Stimulated activated CD8-positive, alpha-beta memory T cell treated with anti-CD3 and anti-CD28 coated beads, Interleukin-15, amount 100 ng/mL, for 48 hours (primary cell): Measurements from ENCODE around the gene NFATC2.

Experiments used
- DNase-seq, 2 donors: peaks; one replicate each; pipeline ENCODE4 v3.0.0-alpha.2; 2020; ENCODE audit warnings: low read depth in 2 of 2

Gene NFATC2

GRCh38 chr20:51430198-51430950, 112.1 kb downstream of the NFATC2 start:
- DNase-seq = no peak

DNA sequence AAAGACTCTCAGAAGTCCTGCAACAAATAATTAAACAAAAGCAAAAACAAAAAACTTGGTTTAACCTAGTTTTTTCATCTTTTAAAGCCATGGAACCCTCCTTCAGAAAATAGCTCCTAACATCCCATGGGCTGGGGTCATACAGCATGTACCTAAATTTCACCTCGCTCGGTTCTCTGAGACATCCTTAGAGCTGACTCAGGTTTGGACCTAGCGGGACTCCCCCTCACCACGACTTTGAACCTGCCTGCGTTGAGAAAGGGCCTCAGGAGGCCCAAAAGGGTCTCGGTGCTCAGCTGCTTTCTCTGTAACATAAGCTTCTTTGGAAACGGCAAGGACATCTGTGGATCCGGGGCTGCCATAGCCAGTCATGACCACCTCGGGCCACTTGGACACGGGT, 112.8 kb downstream of the NFATC2 start:
- DNase-seq = no peak

- no peak for DNase-seq
Observed at GRCh38 chr20:51429144-51429482, 113.4 kb downstream of the NFATC2 start.

- no peak for DNase-seq
Observed at GRCh38 chr20:51428401-51429143, 113.9 kb downstream of the NFATC2 start.

DNA sequence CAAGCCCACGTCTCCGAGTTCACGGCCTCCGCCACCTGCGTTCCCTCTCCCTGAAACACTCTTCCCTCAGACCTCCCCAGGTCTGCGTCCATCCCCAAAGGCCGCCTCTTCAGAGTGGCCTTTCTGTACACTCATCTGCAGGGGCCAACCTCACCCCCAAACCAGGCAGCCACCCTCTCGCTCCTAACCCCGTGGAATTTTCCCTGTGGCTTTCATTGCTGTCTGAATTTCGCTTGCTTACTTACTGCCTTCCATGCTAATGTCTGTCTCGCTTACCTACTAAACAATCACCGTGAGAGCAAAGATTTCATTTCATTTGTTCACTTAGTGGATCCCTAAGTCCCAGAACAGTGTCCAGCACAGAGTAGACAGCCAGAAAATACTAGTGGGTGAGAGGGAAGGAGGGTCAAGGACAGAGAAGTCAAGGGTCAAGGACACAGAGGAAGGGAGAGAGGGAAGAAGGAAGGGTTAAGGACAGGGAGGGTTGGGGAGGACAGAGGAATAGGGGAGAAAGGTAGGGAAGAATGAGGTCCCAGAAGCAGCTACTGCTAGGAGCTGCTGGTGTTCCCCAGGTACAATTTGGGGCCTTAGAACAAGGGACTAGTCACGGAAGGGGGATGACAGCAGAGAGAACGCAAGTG, 114.7 kb downstream of the NFATC2 start:
- no peak for DNase-seq

DNA sequence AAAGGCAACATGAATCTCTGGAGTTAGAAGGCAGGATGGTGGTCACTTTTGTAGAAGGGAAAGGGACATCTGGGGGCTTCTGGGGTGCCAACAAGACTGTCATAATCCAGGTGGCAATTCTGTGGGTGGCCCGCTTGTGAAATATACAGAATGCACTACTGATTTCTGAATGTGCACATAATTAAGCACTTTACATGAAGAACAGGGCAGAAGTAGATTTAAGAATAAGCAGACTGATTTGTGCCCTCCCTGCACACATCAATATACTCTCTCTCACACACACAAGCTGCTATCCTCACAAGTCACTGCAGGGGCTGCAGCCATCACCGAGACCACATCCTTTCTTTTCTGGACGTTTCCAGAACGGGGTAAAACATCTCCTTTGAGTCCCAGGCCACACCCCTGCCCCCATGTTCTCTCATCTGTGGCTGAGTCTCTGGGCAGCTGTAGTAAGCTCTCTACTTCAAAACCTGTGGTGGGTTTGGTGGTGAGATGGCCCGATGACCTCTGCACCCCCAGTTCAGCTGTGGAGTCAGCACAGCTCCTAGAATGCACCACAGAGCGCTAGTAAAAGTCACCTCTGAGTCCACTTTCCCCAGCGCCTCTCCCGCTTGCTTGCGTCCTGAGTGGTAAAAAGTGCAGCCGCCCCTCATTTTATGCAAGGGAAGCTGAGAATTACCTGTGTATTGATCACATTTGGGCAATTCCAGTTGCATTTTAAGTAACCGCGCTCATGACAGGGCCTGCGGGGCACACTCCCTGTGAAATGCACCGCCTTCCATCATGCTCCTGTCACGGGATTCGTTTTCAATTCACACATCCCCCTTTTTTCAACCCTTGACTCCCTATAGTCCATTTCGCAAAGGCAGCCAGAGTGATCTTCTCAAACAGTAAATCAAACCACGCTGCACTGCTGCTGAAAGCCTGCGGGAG, 115.5 kb downstream of the NFATC2 start:
- no peak for DNase-seq

DNA sequence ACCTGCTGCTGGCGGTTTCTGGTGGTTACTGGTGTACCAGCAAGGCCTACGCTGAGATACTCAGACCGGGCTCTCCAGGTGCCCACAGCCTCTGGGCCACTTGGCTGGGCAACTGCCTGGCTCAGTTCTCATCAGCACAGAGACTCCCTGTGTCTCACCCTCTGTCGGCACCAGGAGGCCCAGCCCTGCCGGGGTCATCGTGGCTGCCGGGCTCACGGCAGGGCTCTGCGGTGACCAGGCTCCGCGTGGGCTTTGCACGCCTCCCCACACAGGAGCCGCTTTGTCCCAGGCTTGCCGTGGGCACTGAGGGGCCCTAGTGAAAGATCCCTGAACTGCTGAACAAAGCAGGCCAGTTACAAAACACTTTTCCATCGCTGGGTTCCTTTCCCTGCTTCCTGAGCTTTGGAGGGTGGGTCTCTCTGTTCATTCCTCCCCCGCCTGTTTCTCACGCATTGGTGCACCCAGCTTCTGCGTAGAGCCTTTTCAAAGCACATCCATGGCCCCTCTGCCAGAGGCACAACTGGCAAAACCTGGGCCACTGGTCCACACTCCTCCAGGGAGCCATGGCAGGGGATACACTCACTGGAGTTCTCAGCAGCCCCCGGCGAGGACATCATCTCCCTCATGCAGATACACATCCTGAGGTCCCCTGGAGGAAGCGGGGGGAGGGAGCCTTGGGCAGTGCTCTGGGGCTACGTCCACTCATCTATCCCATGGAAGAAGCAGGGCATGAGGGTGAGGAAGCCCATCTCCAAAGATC, 117.0 kb downstream of the NFATC2 start:
- no peak for DNase-seq

- no peak for DNase-seq
Observed at GRCh38 chr20:51424270-51425117, 118.0 kb downstream of the NFATC2 start.

DNA sequence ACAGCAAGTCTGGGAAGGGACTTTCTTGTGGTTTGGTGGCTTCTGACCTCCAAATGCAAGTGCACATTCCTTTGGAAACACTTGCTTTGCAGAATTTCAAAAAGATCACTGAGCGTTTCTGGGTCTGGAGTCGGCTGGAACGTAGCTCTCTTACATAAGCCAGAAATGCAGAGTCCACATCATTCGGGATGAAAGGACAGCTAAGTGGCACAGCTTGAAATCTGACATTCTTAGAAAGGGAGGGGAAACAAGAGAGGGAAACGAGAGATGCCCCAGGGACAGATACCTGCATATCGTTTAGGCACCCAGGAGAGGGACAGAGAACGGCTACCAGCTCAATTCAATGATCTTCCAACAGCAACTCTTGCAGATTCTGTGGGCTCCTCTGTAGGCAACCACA, 118.7 kb downstream of the NFATC2 start:
- no peak for DNase-seq

GRCh38 chr20:51423290-51423667, 119.2 kb downstream of the NFATC2 start:
- DNase-seq = no peak

- DNase-seq = no peak
Observed at GRCh38 chr20:51422514-51423289, 119.8 kb downstream of the NFATC2 start.

- no peak for DNase-seq
Observed at GRCh38 chr20:51420805-51421204, 121.7 kb downstream of the NFATC2 start.

DNA sequence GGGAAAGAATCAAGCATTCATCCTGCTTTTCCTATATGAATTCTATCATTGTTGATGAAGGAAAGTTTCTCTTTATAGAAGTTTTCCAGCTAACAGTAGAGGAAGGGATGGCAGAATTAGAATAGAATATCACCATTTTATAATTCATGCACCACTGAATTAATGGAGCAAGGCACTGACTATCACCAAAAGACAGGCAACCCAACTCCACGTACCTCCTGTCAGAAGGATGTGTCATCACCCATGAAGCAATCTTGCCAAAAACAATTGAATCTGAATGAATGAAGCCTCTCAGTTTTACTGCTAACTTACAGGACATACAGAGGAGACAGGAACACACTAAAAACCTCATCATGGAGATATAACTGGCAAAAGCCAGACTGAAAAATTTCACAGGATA, 122.4 kb downstream of the NFATC2 start:
- DNase-seq = no peak

GRCh38 chr20:51419646-51420045, 122.9 kb downstream of the NFATC2 start:
- DNase-seq = no peak

DNA sequence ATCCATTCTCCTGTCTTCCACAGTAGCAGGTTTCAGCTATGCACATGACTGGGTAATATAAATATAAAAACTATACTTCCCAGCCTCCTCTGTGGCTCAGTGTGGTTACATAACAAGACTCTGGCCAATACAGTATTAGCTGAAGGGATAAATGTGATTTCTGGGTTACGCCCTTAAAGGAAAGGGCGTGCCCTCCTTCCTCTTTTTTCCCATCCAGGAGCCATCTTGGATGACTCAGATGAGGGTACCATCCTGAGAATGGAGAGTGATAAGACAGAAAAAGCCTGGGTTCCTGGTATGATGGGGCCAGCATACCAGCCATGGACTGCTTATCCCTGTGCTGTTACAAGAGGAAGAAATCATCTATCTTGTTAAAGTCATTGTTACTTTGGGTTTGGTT, 123.3 kb downstream of the NFATC2 start:
- DNase-seq = no peak

- no peak for DNase-seq
Observed at GRCh38 chr20:51418137-51418529, 124.4 kb downstream of the NFATC2 start.

GRCh38 chr20:51417250-51418136, 125.0 kb downstream of the NFATC2 start:
- DNase-seq = no peak

DNA sequence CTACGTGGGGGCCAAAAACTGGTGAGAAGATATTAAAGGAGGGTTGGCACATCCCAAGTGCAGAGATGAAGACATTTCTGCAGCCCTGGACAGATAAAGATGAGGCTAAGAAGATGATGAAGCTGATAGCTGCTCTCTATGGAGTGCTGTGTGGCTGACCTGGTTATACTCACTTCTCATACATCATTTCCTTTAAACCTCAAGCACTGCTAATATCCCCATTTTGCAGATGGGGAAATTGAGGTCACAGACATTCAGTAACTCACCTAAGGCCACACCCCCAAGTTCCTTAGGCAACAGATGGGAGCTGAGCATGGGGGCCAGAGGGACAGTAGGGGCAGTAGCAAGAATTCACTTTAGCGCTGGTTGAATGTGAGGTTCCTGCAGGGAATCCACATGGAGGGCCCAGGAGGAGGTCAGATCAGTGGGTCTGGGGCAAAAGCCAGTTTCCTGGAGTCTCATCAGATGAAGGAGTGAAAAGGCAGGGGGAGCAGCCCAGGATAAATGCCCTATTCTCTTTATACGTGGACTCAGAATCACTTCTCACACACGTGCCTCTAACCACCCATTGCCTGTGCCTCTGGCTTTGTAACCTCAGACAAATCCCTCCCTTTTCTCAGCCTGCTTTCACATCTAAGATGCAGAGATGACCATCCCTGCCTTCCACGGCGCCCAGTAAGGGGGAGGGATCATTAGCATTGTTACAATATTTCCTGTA, 125.8 kb downstream of the NFATC2 start:
- DNase-seq = no peak
